ENCODE results near the gene CLSTN1.
A peak's percentile ranks its signal among the peaks of the same experiment; 100 is the strongest.

The CLSTN1 gene

DNA sequence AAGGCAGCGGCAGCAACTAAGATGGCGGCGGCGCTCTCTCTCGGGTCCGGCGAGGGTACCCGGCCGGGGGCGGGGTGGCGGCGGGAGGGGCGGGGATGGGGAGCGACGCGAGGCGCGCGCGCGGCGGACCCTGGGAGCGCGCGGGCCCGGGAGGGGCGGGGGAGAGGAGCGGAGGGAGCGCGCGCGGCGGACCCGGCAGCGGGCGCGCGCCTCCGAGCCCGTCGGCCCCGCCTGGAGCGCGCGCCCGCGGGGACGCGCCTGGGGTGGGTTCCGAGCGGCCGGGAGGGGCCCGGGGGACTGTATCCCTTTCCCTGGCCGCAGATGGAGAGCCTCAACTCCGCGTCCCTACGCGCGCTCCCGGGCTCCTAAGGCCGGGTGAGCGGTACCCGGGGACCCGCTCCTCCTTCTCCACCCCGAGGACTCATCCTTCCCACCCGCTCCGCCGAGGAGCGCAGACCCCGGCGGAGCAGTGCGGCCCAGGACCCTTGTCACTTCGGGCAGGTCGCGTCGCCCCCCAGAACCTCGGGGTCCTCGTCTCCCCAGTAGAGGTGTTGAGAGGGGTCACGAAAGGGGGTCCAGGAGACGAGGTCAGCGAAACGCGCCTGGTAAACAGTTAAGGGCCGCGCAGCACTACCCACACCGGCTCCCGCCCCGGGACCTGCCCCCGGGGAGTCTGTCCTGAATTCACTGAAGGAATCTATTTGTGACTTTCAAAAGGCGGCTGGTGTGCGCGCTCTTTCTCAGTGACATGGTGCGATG lies at the start of gene CLSTN1:
Gene CLSTN1, minus strand, starts transcription at position 23 of the 759 bp plus-strand sequence. CDS start 232 bp downstream, outside the sequence.
- Histone ChIP-seq H3K27me3 (peaks cover 66% of the 10 kb centered on the region), H3K27ac (no peak within 1 kb of the TSS), H3K36me3 (no peaks in the 10 kb centered on the region), H3K4me1 (ENCODE audit: control insufficient read depth in 1 of 2, insufficient read depth in 1 of 2, low read depth in 1 of 2, low read length in 1 of 2) (peaks cover 11 to 23% of the 10 kb centered on the region in 2 experiments), H3K9me3 (no peaks in the 10 kb centered on the region), H3K4me3 (ENCODE audit: low read depth in 1 of 2, low read length in 1 of 2) (peak within 1 kb of the TSS; percentile 52 to 67)
- TF ChIP-seq, protein P1, sequence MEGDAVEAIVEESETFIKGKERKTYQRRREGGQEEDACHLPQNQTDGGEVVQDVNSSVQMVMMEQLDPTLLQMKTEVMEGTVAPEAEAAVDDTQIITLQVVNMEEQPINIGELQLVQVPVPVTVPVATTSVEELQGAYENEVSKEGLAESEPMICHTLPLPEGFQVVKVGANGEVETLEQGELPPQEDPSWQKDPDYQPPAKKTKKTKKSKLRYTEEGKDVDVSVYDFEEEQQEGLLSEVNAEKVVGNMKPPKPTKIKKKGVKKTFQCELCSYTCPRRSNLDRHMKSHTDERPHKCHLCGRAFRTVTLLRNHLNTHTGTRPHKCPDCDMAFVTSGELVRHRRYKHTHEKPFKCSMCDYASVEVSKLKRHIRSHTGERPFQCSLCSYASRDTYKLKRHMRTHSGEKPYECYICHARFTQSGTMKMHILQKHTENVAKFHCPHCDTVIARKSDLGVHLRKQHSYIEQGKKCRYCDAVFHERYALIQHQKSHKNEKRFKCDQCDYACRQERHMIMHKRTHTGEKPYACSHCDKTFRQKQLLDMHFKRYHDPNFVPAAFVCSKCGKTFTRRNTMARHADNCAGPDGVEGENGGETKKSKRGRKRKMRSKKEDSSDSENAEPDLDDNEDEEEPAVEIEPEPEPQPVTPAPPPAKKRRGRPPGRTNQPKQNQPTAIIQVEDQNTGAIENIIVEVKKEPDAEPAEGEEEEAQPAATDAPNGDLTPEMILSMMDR (IDR thresholded peaks at IDR 0.05): no peak

DNA sequence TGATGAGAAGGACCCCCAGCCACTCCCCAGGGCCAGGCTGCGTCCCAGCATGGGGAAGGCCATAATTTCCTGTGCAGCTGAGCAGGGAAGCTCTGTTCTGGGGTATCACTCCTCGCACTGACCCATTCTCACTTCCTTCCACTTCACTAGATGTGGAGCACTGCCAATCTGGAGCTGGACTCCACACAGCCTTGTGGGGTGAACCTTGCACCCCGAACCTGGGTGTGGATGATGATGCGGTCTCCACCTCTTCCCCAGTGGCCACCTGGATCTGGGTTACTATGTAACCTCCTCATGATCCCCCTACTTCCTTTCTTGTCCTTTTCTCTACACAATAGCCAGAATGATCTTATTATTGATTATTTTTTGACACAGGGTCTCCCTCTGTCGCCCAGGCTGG lies 49.6 kb upstream of the CLSTN1 start:
- Histone ChIP-seq H3K9me3 (no peaks in the 10 kb centered on the region), H3K27me3 (no peaks in the 10 kb centered on the region), H3K36me3 (peaks cover 47% of the 10 kb centered on the region), H3K4me1 (ENCODE audit: control insufficient read depth in 1 of 2, insufficient read depth in 1 of 2, low read depth in 1 of 2, low read length in 1 of 2) (peaks cover 0 to 4% of the 10 kb centered on the region in 2 experiments), H3K27ac (no peak overlapping the region), H3K4me3 (ENCODE audit: low read depth in 1 of 2, low read length in 1 of 2) (no peak overlapping the region)
- TF ChIP-seq, protein P1 (IDR thresholded peaks at IDR 0.05): no peak

DNA sequence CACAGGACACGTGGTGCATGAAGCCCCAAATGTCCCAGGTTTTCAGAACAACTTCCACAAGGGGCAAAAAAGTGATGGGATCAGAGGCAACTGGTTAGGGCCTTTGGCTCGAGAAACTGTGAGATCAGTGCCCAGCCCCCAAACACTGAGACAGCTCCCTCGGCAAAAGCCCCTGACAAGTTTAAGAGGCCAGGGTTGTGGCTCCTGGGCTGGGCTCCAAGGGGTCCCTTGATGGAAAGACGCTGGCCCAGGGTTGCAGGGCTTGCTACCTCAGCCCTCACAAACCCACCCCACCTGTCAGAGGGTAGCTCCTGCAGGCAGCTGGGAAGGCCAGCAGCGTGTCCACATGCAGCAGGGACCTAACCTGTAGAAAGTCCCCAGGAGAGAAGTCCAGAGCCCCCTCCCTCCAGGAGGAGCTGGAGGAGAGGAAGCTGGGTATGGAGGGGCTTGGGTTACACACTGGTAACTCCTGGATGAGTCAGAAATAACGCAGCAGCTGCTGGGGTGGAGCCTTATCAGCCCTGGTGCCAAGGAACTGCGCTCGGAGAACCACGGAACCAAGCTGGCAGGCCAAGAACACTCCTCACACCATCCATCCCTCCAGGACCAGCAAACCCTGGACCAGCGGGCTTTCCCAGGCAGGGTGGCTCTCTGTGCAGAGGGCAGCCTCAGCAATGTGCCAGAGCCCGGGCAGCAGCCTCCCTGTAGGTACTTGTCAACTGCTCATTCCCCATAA lies 48.8 kb upstream of the CLSTN1 start:
- no peak overlapping the region for H3K27ac ChIP-seq
- H3K4me1 ChIP-seq (ENCODE audit: control insufficient read depth in 1 of 2, insufficient read depth in 1 of 2, low read depth in 1 of 2, low read length in 1 of 2): peaks cover 0 to 4% of the 10 kb centered on the region in 2 experiments
- peaks cover 54% of the 10 kb centered on the region for H3K36me3 ChIP-seq
- H3K27me3 ChIP-seq: no peaks in the 10 kb centered on the region
- TF ChIP-seq, protein P1 (IDR thresholded peaks at IDR 0.05): no peak
- no peak overlapping the region for H3K4me3 ChIP-seq (ENCODE audit: low read depth in 1 of 2, low read length in 1 of 2)
- H3K9me3 ChIP-seq: no peaks in the 10 kb centered on the region

DNA sequence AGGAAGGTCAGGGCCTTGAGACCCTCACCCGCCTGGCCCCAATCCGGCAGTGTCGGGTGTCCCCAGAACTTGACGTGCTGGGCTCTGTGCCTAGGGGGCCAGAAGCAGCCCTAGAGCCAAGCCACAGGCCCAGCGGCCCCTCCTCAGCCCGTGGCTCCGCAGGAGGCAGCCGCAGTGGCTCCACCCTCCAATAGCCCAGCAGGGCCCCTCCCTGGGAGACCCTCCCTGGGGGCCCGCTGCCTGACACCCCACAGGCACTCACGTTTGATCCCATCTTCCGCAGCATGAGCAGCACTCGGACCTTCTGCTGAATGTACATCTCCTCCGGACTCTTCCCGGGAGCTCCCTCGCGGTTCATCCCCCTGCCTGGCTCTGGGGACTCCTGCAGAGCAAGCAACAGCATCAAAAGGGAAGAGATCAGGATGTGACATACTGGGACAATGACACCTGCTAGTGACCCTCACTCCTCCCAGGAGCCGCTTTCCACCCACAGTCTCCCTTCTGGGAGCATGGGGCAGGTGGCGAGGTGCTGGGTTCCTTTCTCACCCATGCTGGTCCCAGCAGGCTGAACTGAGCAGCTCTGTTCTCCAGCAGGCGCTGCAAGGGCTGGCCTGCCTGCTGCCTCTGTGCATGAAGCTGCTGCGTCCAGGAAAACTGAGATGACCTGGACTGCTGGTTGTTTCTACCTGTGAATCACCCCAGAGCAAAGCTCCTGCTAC lies 48.1 kb upstream of the CLSTN1 start:
- no peak overlapping the region for H3K27ac ChIP-seq
- no peak overlapping the region for H3K4me3 ChIP-seq (ENCODE audit: low read depth in 1 of 2, low read length in 1 of 2)
- H3K4me1 ChIP-seq (ENCODE audit: control insufficient read depth in 1 of 2, insufficient read depth in 1 of 2, low read depth in 1 of 2, low read length in 1 of 2): peaks cover 0 to 4% of the 10 kb centered on the region in 2 experiments
- TF ChIP-seq, protein P1 (IDR thresholded peaks at IDR 0.05): no peak
- H3K9me3 ChIP-seq: no peaks in the 10 kb centered on the region
- no peaks in the 10 kb centered on the region for H3K27me3 ChIP-seq
- peaks cover 55% of the 10 kb centered on the region for H3K36me3 ChIP-seq

DNA sequence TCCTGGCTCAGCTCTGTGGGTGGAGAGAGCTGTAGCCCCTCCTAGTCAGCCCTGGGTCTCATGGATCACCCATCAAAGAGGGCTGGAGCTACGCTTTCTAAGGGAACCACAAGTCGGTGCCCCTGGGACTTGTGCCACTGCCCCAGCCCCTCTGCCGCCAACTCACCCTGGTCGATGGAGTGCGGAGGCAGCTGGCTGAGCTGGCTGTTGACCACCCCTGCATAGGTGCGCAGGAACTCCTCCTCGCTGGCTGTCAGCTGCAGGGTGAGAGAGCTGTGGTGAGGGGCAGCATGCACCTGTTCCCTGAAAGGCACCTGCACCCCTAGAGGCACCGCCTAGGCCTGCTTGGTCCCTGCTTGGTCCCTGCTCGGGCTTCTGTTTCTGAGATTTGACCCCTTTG lies 47.3 kb upstream of the CLSTN1 start:
- no peak overlapping the region for H3K4me3 ChIP-seq (ENCODE audit: low read depth in 1 of 2, low read length in 1 of 2)
- peaks cover 0 to 4% of the 10 kb centered on the region in 2 experiments for H3K4me1 ChIP-seq (ENCODE audit: control insufficient read depth in 1 of 2, insufficient read depth in 1 of 2, low read depth in 1 of 2, low read length in 1 of 2)
- H3K27ac ChIP-seq: no peak overlapping the region
- peaks cover 59% of the 10 kb centered on the region for H3K36me3 ChIP-seq
- H3K9me3 ChIP-seq: no peaks in the 10 kb centered on the region
- TF ChIP-seq, protein P1 (IDR thresholded peaks at IDR 0.05): no peak
- H3K27me3 ChIP-seq: no peaks in the 10 kb centered on the region
